ENCODE data around the gene CAMTA1.

DNA sequence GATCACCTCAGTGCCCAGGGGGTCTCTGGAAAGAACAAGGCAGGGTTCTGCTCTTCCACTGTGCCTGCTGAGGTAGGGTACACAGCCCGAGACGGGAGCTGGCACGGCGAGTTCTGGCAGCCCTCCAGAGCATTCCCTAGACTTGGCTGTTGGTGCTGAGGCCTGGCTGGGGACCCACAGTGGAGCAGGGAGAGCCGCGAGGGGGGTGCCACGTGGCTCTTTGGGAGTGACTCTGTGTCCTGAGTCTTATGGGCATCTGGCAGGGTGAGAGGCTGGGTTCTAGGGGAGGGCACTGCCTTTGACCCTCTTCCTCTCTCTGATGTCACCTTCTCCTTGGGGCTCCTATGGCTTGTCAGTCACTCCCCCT is 336.4 kb downstream of the CAMTA1 start:
- TF ChIP-seq, protein P1, sequence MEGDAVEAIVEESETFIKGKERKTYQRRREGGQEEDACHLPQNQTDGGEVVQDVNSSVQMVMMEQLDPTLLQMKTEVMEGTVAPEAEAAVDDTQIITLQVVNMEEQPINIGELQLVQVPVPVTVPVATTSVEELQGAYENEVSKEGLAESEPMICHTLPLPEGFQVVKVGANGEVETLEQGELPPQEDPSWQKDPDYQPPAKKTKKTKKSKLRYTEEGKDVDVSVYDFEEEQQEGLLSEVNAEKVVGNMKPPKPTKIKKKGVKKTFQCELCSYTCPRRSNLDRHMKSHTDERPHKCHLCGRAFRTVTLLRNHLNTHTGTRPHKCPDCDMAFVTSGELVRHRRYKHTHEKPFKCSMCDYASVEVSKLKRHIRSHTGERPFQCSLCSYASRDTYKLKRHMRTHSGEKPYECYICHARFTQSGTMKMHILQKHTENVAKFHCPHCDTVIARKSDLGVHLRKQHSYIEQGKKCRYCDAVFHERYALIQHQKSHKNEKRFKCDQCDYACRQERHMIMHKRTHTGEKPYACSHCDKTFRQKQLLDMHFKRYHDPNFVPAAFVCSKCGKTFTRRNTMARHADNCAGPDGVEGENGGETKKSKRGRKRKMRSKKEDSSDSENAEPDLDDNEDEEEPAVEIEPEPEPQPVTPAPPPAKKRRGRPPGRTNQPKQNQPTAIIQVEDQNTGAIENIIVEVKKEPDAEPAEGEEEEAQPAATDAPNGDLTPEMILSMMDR (IDR thresholded peaks at IDR 0.05): no peak
- TF ChIP-seq POLR2AphosphoS5 (IDR thresholded peaks at IDR 0.05; ENCODE audit: low read depth, low read length) (no peak), SIN3A (IDR thresholded peaks at IDR 0.05; ENCODE audit: borderline replicate concordance, insufficient read depth, low read depth, low read length) (no peak)
